ENCODE results near the gene CCDC12.
A peak's percentile ranks its signal among the peaks of the same experiment; 100 is the strongest.
"Not testable (repeated sequence)": the region's sequence is repeated elsewhere in the genome, so short reads cannot be mapped to it uniquely, and the experiment has no call there.

CCDC12 gene

GRCh38 chr3:46978381-46978780 is 1.8 kb upstream of the CCDC12 start:
- DNase-seq = no peak

GRCh38 chr3:46977811-46978195 is 1.3 kb upstream of the CCDC12 start:
- DNase-seq = no peak

GRCh38 chr3:46974421-46975171 is 1.9 kb downstream of the CCDC12 start:
- no peak for DNase-seq

GRCh38 chr3:46972396-46972795 is 4.1 kb downstream of the CCDC12 start:
- DNase-seq = no peak

GRCh38 chr3:46971742-46972141 is 4.8 kb downstream of the CCDC12 start:
- no peak for DNase-seq

- DNase-seq = no peak
Observed at GRCh38 chr3:46971151-46971550, 5.4 kb downstream of the CCDC12 start.

GRCh38 chr3:46970391-46971091 is 6.0 kb downstream of the CCDC12 start:
- DNase-seq = no peak

- DNase-seq = no peak
Observed at GRCh38 chr3:46968783-46969428, 7.6 kb downstream of the CCDC12 start.

- DNase-seq = no peak
Observed at GRCh38 chr3:46966811-46967210, 9.7 kb downstream of the CCDC12 start.

- DNase-seq = peak; percentile 60
Observed at GRCh38 chr3:46965151-46965550, 11.4 kb downstream of the CCDC12 start.

- DNase-seq = not testable (repeated sequence)
Observed at GRCh38 chr3:46964038-46964590, 12.4 kb downstream of the CCDC12 start.

- no peak for DNase-seq
Observed at GRCh38 chr3:46962990-46963389, 13.6 kb downstream of the CCDC12 start.

GRCh38 chr3:46962427-46962826 is 14.1 kb downstream of the CCDC12 start:
- no peak for DNase-seq

- no peak for DNase-seq
Observed at GRCh38 chr3:46960835-46961234, 15.7 kb downstream of the CCDC12 start.

GRCh38 chr3:46960081-46960701 is 16.4 kb downstream of the CCDC12 start:
- DNase-seq = no peak

- DNase-seq = no peak
Observed at GRCh38 chr3:46959161-46959511, 17.4 kb downstream of the CCDC12 start.

GRCh38 chr3:46958467-46959160 is 17.9 kb downstream of the CCDC12 start:
- DNase-seq = no peak

- no peak for DNase-seq
Observed at GRCh38 chr3:46957092-46957820, 19.3 kb downstream of the CCDC12 start.

GRCh38 chr3:46955801-46956259 is 20.7 kb downstream of the CCDC12 start:
- DNase-seq = no peak

- no peak for DNase-seq
Observed at GRCh38 chr3:46955157-46955556, 21.4 kb downstream of the CCDC12 start.

GRCh38 chr3:46954178-46954577 is 22.4 kb downstream of the CCDC12 start:
- no peak for DNase-seq
